ENCODE results near the gene CILP2. TPM values are rescaled to one million over a fixed set of nuclear protein-coding genes. Genes with fewer than 3 reads are reported as not detected.

The CILP2 gene
- total and polyA plus RNA-seq, 2 of the 4 experiments (the other 2 are of a cell fraction), result 0.18 to 0.87 TPM

- ATAC-seq (ENCODE audit: low read depth) (no peak), DNase-seq (no peak)
- dilution Hi-C loops (cut with HindIII; ENCODE audit: low sequenced_read_pairs, unreplicated experiment) (no loop called here), intact Hi-C loops (cut with micrococcal nuclease) (no loop called here), in situ Hi-C loops (cut with MboI; ENCODE audit: low sequenced_read_pairs) (loop anchor here (25.0 kb wide), 1 partner anchor 437 kb away; no protein-coding TSS in a partner anchor)
- H3K4me3 ChIP-seq (ENCODE audit: insufficient read depth, low read depth, low read length), result no peak overlapping the region
- no peak overlapping the region for H2BK20ac ChIP-seq (ENCODE audit: low read depth, low read length)
- H4K91ac ChIP-seq (ENCODE audit: insufficient read depth, low read depth, low read length), result no peak overlapping the region
- no peak overlapping the region for H4K5ac ChIP-seq (ENCODE audit: low read depth, low read length)
- peaks cover 26% of the 10 kb centered on the region for H3K36me3 ChIP-seq (ENCODE audit: control insufficient read depth, insufficient read depth, low read length)
- POLR2A ChIA-PET (ENCODE audit: unreplicated experiment), result no interaction called here
- no peak overlapping the region for H2BK120ac ChIP-seq (ENCODE audit: low read depth, low read length)
- no peak overlapping the region for H3K14ac ChIP-seq (replicated peaks; ENCODE audit: low read depth, low read length)
- no peaks in the 10 kb centered on the region for H3K27me3 ChIP-seq (ENCODE audit: control insufficient read depth, insufficient read depth, low read length)
- no peak overlapping the region for H3K4me2 ChIP-seq (ENCODE audit: low read depth, low read length)
- H4K20me1 ChIP-seq (ENCODE audit: insufficient read depth, low read length), result peaks cover 33% of the 10 kb centered on the region
- peaks cover 6% of the 10 kb centered on the region for H3K4me1 ChIP-seq (ENCODE audit: control insufficient read depth, insufficient read depth, low read length)
- H3K9me3 ChIP-seq (ENCODE audit: control insufficient read depth, insufficient read depth, low read length), result no peaks in the 10 kb centered on the region
- 89% methylated on average over 17 of the region's 23 CpGs; no CpG with 5 or more reads in 1 of the 2 experiments for WGBS, 2 experiments (ENCODE audit: extremely low coverage in 2 of 2, insufficient read length in 1 of 2)
- peaks cover 12 to 40% of the 10 kb centered on the region in 2 experiments for H3K79me1 ChIP-seq (ENCODE audit: low read depth in 1 of 2, low read length in 2 of 2)
- no peak overlapping the region for H3K56ac ChIP-seq (ENCODE audit: extremely low read depth, insufficient read depth, low read length)
- H2AK5ac ChIP-seq (ENCODE audit: low read depth, low read length), result no peak overlapping the region
- H2AFZ ChIP-seq (replicated peaks; ENCODE audit: low read length, poor library complexity), result no peak overlapping the region
- no peak overlapping the region for H2BK5ac ChIP-seq (ENCODE audit: low read depth, low read length, poor library complexity, severe bottlenecking)
- no peak overlapping the region for H3K23ac ChIP-seq (ENCODE audit: low read depth, low read length)
- no peak overlapping the region for H2BK15ac ChIP-seq (ENCODE audit: low read depth, low read length)
- TF ChIP-seq FOS (IDR thresholded peaks at IDR 0.05; ENCODE audit: low read depth, low read length) (no peak), USF2 (IDR thresholded peaks at IDR 0.05; ENCODE audit: low read depth, low read length) (no peak), CTCF (conservative IDR thresholded peaks at IDR 0.05; ENCODE audit: low read depth, low read length) (no peak), RAD21 (IDR thresholded peaks at IDR 0.05; ENCODE audit: low read length) (no peak), RFX5 (IDR thresholded peaks at IDR 0.05; ENCODE audit: low read depth, low read length) (no peak), CHD1 (IDR thresholded peaks at IDR 0.05; ENCODE audit: low read depth, low read length) (no peak), SMC3 (IDR thresholded peaks at IDR 0.05; ENCODE audit: low read depth, low read length) (no peak), MXI1 (IDR thresholded peaks at IDR 0.05; ENCODE audit: borderline replicate concordance, low read depth, low read length) (no peak), MAZ (IDR thresholded peaks at IDR 0.05; ENCODE audit: borderline replicate concordance, low read depth, low read length) (no peak), RCOR1 (IDR thresholded peaks at IDR 0.05; ENCODE audit: insufficient replicate concordance, low read length) (no peak), POLR2A (IDR thresholded peaks at IDR 0.05; ENCODE audit: low read depth, low read length) (no peak), BHLHE40 (IDR thresholded peaks at IDR 0.05; ENCODE audit: low read depth, low read length) (no peak), MAFK (IDR thresholded peaks at IDR 0.05; ENCODE audit: low read depth, low read length) (no peak), NFE2L2 (IDR thresholded peaks at IDR 0.05; ENCODE audit: low read depth, low read length) (no peak), CEBPB (IDR thresholded peaks at IDR 0.05; ENCODE audit: low read depth, low read length) (no peak), ELK1 (IDR thresholded peaks at IDR 0.05; ENCODE audit: borderline replicate concordance, low read depth, low read length) (no peak)
- no peak overlapping the region for H3K9ac ChIP-seq (ENCODE audit: low read depth, low read length)
- BruUV-seq (replicated peaks), result no TSS peak
- no peak overlapping the region for H3K18ac ChIP-seq (ENCODE audit: low read depth, low read length)
- CTCF ChIA-PET, result no interaction called here
- no peak overlapping the region for H3K27ac ChIP-seq (ENCODE audit: insufficient read depth, low read length)
- no peaks in the 10 kb centered on the region for H3K9me1 ChIP-seq (ENCODE audit: insufficient read depth, low read length)
- no peak overlapping the region for H3K4ac ChIP-seq (ENCODE audit: low read depth, low read length)
- H4K8ac ChIP-seq (ENCODE audit: low read depth in 2 of 2, low read length in 2 of 2), result no peak overlapping the region
- no peak overlapping the region for H2AK9ac ChIP-seq (replicated peaks; ENCODE audit: low read depth, low read length, poor library complexity)
Measured at GRCh38 chr19:19525611-19526380, 12.3 kb upstream of the CILP2 start.

Measured in IMR-90 (cell line).